Measurements from ENCODE around the gene MEGF6.

Gene MEGF6, protein sequence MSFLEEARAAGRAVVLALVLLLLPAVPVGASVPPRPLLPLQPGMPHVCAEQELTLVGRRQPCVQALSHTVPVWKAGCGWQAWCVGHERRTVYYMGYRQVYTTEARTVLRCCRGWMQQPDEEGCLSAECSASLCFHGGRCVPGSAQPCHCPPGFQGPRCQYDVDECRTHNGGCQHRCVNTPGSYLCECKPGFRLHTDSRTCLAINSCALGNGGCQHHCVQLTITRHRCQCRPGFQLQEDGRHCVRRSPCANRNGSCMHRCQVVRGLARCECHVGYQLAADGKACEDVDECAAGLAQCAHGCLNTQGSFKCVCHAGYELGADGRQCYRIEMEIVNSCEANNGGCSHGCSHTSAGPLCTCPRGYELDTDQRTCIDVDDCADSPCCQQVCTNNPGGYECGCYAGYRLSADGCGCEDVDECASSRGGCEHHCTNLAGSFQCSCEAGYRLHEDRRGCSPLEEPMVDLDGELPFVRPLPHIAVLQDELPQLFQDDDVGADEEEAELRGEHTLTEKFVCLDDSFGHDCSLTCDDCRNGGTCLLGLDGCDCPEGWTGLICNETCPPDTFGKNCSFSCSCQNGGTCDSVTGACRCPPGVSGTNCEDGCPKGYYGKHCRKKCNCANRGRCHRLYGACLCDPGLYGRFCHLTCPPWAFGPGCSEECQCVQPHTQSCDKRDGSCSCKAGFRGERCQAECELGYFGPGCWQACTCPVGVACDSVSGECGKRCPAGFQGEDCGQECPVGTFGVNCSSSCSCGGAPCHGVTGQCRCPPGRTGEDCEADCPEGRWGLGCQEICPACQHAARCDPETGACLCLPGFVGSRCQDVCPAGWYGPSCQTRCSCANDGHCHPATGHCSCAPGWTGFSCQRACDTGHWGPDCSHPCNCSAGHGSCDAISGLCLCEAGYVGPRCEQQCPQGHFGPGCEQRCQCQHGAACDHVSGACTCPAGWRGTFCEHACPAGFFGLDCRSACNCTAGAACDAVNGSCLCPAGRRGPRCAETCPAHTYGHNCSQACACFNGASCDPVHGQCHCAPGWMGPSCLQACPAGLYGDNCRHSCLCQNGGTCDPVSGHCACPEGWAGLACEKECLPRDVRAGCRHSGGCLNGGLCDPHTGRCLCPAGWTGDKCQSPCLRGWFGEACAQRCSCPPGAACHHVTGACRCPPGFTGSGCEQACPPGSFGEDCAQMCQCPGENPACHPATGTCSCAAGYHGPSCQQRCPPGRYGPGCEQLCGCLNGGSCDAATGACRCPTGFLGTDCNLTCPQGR (N-terminal part only)

DNA sequence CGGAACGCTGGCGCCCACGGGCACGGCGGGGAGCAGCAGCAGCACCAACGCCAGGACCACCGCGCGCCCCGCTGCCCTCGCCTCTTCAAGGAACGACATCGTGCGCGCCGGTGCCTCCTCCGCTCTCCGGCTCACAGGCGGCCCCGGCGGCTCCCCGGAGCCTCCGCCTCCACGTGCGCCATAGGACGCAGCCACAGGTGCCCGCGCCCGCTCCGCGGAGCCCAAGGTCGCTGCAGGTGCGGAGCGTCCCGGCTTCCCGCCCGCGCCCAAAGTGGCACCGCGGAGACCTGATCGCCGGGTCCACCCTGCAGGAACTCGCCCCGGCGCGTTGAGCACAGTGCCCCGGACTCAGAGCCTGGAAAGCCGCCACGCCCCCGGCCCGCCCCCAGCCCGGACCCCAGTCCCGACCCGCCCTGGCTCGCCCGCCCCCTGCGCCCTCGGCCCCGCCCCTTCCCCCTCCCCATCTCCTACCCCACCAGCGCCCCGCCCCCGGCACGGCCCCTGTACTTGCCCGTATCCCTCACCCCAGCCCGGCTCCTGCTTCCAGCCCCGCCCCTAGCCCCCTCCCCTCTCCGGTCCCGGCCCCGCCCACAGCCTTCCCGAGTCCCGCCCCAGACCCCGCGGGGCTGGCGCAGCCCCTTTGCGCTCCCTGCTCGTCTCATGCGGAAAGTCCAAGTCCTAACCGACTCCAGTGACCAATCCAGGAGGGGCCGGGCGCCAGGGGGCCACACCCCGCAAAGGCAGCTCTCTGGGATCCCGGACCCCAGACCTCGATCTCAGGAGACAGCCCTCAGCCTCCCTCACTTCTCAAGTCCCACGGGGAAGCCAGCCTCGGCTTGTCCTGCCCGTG is at the start of gene MEGF6:
MEGF6 (minus strand) TSS at position 339 of the 850 bp plus-strand sequence; CDS start at position 99, 240 bp downstream.
- peak; percentile 6 for DNase-seq

DNA sequence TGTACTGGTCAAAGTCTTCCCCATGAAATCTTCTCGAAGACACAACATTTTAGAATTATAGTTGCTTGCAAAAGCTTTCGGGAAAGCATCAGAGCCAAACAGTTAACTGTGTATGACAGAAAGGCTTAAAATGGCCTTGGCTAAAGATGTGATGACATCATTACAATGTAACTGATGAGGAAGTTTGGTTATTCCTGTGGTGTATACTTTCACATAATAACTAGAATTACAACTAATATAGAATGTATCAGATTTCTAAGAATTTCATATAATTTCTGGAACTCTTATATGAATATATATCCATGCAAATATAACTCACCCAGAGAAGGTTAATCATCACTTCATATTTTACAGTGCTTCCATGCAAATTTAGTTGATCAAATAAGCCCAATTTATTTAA is 49.4 kb upstream of the MEGF6 start:
- peak; percentile 9 for DNase-seq

DNA sequence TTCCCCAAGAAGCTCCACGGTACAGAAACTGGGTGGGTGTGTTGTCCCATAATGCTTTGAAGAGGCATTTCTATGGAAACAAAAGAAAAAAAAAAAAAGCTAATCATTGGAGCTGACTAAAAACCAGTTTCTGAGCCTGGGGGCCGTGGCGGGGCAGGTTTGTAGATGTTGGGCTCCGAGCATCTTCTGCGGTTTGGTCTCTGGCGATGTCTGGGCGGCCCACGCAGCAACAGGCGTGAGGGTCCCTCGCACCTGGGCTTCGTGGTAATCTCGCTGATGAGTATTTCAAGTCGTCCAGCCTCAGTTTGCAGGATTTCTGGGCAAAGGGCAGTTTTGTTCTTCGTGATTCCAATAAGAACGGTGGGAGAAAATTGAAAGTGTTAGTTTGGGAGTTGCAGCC is 47.8 kb upstream of the MEGF6 start:
- no peak for DNase-seq

DNA sequence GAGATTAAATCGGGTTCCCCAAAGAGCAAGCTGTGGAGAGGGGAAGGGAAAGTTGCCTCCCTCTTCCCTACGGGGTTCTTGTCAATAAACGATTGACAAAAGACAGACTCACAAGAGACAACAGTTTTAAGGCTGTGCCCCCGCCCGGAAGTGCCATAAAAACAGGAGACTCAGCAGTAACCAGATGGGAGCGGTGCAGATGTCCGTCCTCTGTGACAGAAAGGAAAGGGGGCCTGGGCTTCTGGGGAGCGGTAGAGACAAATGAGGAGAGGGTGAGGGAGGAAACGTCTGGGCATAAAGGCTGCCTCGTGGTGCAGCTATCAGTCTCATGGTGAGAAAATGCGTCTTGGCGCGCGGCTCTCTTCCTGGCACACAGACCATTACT is 46.9 kb upstream of the MEGF6 start:
- no peak for DNase-seq

DNA sequence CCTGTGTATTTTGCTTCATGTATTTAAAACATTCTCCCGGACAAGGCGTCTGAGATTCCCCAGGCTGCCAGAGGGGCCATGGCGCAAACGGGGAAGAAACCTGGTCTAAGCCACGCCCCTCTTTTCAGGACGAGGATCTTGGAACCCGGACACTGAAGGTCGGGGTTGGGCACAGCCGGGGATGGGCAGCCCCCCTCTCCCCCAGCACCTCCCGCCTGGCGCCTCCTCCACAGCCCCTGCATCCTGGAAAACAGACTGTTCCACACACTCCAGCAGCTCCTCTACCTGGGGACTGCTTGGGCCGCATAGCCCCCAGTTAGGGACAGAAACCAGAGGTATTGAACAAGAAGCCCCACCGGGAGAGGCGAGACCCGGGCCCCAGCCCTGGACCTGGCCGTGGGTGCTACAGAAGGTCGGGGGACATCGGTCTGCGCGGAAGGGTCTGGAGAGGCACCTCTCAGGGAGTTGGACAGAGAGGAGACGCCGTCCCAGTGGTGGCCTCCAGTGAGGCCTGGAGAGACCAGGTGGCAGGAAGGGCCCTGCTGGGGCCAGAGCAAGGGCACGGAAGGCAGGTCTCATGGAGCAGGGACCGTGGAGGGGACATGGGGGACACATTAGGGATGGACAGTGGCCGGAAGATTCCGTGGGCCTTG is 46.4 kb upstream of the MEGF6 start:
- DNase-seq = no peak

DNA sequence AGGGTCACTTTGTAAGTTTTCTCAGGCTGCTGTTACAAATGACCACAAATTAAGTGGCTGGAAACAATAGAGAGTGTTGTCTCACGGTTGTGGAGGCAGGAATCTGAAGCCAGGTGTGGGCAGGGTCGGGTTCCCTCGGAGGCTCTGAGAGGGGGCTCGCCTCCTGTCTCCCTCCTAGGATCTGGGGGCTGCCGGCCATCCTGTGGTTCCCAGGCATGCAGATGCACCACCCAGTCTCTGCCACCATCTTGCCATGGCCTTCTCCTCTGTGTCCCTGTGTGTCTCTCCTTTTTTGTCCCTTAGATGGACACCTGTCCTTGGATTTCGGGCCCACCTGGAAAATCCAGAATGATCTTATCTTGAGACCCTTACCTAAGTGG is 45.8 kb upstream of the MEGF6 start:
- DNase-seq = no peak

DNA sequence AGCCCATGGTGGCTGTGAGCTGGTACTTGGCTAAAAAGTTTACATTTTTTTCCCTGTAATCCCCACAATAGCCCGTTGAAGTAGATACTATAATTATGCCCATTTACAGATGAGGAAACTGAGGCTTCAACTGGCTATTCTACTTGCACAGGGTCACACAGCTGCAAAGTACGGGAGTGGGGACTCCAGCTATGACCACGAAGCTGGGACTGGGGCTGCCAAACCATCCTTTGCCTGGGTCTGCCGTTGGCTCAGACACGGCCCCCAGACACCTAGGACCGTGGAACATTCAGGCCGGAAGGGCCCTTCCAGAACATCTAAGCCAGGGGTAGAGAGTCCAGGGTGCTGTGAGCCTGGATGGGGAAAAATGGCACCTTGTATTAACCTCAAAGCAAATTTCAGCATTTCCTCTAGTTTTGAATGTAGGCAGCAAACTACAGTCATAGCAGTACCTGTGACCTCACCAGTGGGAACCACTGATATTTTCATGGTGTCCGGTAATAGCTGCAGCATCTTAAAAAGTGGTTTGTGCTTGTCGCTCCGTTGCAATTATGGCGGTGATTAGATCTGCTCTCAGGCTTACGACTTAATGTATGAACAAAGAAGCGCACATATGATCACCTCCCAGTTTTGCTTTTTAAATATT is 45.3 kb upstream of the MEGF6 start:
- no peak for DNase-seq

DNA sequence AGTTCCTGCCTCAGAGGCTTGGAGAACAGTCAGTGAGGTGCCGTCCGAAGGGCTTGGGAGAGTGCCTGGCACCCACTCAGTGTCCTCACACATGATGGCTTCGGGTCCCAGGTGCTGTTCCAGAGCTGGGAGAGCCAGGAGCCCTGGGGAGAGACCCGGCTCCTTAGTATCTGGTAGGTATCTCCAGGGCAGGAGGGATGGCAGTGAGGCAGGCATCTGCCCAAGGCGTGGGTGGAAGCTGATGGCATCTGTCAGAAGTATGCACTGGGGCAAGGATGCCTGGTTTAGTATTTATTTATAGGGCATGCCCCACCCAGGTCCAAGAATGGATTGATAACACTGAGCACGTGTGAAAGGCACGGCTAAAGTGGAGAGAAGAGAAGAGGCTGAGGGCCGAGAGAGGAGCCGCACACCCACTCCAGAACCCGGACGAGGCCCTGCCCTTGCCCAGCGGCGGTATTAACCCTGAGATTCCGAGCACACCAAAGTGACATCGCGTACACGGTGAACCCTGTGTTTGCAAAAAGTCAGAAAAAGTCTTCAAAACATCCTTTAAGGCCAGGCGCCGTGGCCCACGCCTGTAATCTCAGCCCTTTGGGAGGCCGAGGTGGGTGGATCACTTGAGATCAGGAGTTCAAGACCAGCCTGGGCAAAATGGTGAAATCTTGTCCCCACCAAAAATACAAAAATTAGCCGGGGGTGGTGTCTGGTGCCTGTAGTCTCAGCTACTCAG is 43.4 kb upstream of the MEGF6 start:
- no peak for DNase-seq

DNA sequence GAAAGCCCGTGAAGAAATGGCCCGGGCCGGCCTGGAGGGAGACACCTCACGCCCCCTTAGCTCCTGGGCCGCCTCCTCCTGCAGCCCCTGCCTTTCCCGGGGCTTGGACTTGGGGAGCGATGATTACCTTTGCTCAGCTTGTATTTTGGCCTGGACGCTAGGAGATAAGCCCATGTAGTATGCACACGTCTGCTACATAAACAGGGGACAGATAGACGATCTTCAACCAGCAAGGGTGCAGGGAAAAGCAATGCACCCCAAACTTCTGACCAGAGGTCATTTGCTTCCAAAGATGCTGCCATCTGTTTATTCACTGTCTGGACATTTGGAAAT is 41.9 kb upstream of the MEGF6 start:
- no peak for DNase-seq

DNA sequence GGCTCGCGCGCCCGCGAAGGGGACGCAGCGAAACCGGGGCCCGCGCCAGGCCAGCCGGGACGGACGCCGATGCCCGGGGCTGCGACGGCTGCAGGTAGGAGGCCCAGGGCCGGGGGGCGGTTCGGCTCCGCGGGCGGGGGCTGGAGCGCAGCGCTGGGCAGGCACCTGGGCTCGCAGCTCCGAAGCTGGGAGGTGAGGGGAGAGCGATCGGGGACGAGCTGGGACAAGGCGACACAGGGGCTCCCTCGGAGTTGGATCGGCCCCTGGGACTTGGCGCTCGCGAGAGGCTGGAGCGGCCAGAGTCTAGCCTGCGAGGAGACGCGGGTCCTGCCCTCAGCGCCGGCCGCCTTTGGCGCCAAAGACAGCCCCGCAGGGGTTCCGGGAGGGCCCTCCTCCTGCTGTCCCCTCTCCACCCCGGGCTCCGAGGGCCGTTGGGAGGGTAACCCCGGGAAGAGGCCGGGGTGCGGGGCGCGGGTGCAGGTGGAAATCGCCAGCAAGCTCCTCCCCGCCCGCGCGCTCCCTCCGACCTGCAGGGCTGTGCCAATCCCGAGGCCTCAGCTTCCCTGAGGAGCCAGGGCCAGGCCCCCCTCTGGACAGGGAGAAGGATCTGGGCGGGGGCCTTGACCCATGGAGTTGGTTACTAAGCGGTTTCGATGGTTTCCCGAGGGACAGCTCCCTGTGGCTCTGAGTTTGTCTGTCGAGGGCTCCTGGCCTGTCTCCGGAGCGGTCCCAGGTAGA is 41.4 kb upstream of the MEGF6 start:
- no peak for DNase-seq

DNA sequence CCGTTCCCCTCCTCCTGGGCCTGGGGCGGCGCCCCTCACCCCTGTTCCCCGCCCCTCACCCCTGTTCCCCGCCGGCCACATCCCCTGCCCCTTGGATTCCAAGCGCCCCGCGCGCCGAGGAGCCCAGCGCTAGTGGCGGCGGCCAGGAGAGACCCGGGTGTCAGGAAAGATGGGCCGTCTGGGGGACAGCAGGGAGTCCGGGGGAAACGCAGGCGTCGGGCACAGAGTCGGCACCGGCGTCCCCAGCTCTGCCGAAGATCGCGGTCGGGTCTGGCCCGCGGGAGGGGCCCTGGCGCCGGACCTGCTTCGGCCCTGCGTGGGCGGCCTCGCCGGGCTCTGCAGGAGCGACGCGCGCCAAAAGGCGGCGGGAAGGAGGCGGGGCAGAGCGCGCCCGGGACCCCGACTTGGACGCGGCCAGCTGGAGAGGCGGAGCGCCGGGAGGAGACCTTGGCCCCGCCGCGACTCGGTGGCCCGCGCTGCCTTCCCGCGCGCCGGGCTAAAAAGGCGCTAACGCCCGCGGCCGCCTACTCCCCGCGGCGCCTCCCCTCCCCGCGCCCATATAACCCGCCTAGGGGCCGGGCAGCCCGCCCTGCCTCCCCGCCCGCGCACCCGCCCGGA is 40.7 kb upstream of the MEGF6 start, which contains the start of gene TP73:
TP73 (plus strand) TSS at position 587 of the 618 bp plus-strand sequence. CDS start 29,850 bp downstream, outside the sequence.
- DNase-seq = no peak

DNA sequence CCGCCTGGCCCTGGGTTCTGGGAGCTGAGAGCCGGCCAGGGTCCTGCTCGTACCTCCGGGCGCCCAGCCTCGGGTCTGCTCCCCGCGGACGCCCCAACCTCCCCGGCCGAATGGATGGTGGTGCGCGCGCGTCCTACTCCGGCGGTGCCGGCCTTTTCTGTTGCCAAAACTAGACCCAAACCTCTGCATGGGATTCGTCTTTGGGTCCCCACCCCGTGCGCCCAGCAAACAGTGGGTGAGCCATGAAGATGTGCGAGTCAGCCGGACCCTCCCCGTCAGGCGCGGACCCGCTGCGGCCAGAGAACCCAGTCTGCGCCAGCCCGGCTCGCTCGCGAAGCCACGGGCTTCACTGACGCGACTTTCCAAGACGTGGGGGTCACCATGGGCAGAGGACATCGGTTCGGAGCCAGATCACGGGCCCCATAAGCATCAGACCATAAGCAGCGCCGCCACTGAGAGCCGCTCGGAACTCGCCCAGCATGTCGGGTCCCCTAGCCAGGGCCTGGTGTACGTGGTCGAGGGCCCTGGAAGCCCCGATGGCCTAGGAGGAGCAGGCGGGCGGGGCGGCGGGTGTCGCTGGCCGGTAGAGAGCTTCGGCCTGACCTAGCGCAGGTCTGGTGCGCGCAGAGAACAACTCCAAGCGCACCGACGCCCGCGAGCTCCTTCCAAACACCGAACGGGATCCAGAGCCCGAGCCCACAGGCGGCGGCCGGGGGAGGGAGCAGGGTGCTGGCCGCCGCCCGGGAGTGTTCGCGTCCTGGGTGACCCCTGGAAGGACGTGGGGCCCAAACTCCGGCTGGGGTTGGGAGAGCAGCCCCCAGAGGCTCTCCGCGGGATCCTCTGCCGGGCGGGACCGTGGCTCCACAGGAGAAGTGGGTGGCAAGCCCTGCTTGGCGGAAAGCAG is 40.0 kb upstream of the MEGF6 start:
- no peak for DNase-seq

DNA sequence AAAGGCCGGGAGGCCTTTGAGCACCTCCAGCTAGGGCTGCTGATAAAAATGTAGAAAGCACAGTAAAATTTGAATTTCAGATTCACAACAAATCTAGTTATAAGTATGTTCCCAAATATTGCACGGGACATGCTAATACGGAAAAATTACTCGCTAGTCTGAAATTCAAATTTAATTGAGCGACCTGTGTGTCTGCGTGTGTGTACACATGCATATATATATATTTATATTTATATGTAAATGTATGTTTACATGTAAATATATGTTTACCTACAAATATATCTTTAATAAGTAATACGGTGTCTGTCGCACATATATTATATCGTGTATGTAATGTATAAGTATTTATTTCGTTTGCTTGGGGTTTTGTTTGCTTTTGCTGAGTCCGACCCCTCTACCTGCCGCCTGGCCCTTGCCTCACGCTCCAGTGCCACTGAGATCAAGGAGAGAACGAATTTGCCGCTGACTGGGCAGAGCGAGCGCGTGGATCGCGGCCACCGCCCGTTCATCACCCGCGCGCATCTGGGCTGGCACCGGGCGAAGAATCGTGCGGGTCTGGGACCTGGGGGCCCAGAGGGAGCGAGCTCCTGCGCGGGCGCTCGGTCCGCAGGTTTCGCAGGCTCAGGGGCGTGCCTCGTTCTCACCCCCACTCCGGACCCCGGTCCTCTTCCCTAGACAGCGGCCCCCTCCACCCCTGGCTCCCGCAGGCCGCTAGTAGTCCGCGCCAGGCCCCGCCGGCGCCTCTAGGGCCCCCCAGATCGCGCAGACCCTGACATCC is 39.1 kb upstream of the MEGF6 start:
- no peak for DNase-seq

DNA sequence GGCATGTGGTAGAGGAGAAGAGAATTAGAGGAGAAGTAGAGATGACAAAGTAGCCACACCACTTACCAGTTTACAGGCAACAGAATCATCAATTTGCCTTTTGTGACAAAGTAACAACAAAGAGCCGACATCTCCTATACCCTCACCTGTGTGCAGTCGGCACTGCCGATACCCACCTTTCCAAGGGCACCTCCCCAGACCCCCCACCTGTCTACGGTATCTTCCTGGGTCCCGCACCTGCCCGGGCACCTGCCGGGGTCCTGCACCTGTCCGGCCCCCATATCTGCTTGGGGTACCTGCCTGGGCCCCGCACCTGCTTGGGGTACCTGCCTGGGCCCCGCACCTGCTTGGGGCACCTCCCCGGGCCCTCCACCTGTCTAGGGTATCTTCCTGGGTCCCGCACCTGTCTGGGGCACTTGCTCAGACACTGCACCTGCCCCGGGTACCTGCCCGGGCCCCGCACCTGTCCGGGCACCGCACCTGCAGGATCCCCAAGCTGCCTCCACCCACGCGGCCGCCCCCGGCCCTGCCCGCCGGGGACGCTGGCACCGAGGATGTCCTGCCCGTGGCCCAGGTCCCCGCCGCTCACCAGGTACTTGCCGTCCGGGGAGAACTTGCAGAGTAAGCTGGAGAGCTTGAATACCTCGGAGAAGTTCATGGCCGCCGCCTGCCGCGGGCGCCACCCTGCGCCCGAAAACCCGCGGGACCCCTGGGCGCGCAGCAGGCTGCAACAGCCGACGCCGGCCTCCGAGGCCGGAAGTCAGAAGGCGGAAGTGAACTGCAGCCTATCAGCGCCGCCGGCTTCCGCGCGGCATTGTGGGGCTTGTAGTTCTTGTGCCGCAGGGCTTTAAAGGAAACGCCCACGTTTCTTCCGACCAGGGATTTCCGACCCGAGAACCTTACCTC is 38.3 kb upstream of the MEGF6 start, which contains the start of gene WRAP73:
WRAP73 (minus strand) TSS at position 762 of the 906 bp plus-strand sequence; CDS start at position 658, 104 bp downstream.
- peak; percentile 93 for DNase-seq

DNA sequence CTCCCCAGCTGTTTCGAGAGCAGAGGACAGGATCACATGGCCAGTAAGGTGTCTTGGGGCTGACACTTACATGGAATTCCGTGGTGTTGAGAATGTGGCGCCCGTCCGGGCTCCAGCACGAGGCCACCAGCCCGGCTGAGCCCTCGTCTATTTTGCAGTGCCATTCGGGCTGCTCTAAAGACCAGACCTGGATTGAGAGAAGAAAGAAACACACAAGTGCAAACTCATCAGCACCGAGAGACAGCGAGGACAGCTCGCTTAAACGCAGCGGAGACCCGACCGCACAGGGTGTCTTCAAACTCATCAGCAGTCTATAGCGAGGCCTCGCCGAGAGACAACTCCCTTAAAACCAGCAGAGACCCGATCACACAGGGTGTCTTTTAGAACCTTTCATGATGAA is 35.3 kb upstream of the MEGF6 start:
- no peak for DNase-seq

All from OCI-M1 (cell line).